HCT116 (cell line): ENCODE measurements around the gene CLEC3B. TPM values are rescaled to one million over a fixed set of nuclear protein-coding genes. Genes with fewer than 3 reads are reported as not detected.

Experiments used
- ATAC-seq: fragments of 200-7000 bp; cut with Tn5 transposase; 2 replicates; pipeline ENCODE4 v1.9.1; 2020; ENCODE audit warnings: mild to moderate bottlenecking, moderate library complexity
- BruUV-seq: library from RNA; stranded (reverse); fragments of 400-500 nt; replicated peaks from 2 replicates; lab custom pipeline; 2021; lab: Mats Ljungman, UMichigan
- CTCF ChIA-PET: fragments of 300-600 bp; sonication (Branson Sonifier 250); formaldehyde crosslinking; loops from one replicate; lab custom pipeline; 2021; ENCODE audit warnings: antibody characterized with exemption; lab: Charles Lee
- POLR2A ChIA-PET: fragments of 300-600, 350-600 bp; sonication (Branson Sonifier 250); formaldehyde crosslinking; loops from one replicate; lab custom pipeline; 2021; ENCODE audit warnings: antibody characterized with exemption; lab: Charles Lee
- RAD21 ChIA-PET, 2 experiments: fragments of 300-600 bp; sonication (Branson Sonifier 250); formaldehyde crosslinking; loops; one replicate each; lab custom pipeline; 2023; ENCODE audit warnings: low total read pairs in 2 of 2; ENCODE audit not compliant: uncharacterized antibody in 2 of 2, unreplicated experiment in 2 of 2, low non-redundant PET in 1 of 2; lab: Charles Lee
- DNase-seq: peaks from one replicate; pipeline ENCODE4 v3.0.0-alpha.2; 2010; ENCODE audit warnings: low read depth, low spot score
- H2AFZ ChIP-seq: fragments of 200-600 bp; shearing (Covaris generic), sonication (generic); 2 replicates; pipeline ENCODE4 v1.6.1; 2017; ENCODE audit warnings: low read depth, mixed run types, mixed read lengths, antibody characterized with exemption, low read length; ENCODE audit not compliant: poor library complexity, severe bottlenecking
- H3K27ac ChIP-seq: 2 replicates; pipeline ENCODE4 v1.5.1; 2012; ENCODE audit warnings: low read depth, low read length
- H3K27me3 ChIP-seq: fragments of 200-600 bp; sonication (generic); 2 replicates; pipeline ENCODE4 v1.6.1; 2016; ENCODE audit warnings: mixed run types, low read length, mixed read lengths; ENCODE audit not compliant: insufficient read depth
- H3K36me3 ChIP-seq, 2 experiments: fragments of 200-500 bp in 1 of 2; fragments of 200-600 bp in 1 of 2; sonication (Bioruptor generic) in 1 of 2; sonication (generic) in 1 of 2; 2 replicates each; pipeline versions ENCODE4 v1.5.1 to v1.6.1; 2014 to 2016; ENCODE audit warnings: low read length in 2 of 2, inconsistent platforms in 1 of 2, mixed read lengths in 1 of 2, mixed run types in 1 of 2; ENCODE audit not compliant: insufficient read depth in 2 of 2, control insufficient read depth in 1 of 2
- H3K4me1 ChIP-seq, 2 experiments: fragments of 200-600 bp in 1 of 2; sonication (generic) in 1 of 2; 2 replicates each; pipeline versions ENCODE4 v1.5.1 to v1.6.1; 2012 to 2017; ENCODE audit warnings: low read length in 2 of 2, inconsistent platforms in 1 of 2, mild to moderate bottlenecking in 1 of 2, mixed read lengths in 1 of 2, mixed run types in 1 of 2, moderate library complexity in 1 of 2; ENCODE audit not compliant: insufficient read depth in 2 of 2, control insufficient read depth in 1 of 2
- H3K4me2 ChIP-seq: fragments of 200-600 bp; sonication (generic); 2 replicates; pipeline ENCODE4 v1.6.1; 2017; ENCODE audit warnings: mixed run types, low read length, mixed read lengths
- H3K4me3 ChIP-seq, 2 experiments: fragments of 200-600 bp in 1 of 2; sonication (generic) in 1 of 2; replicated peaks in 1 of 2; 2 replicates each; pipeline ENCODE4 v1.5.1; 2011 to 2016; ENCODE audit warnings: low read length in 2 of 2, control low read depth in 1 of 2, low read depth in 1 of 2, mild to moderate bottlenecking in 1 of 2, mixed read lengths in 1 of 2, mixed run types in 1 of 2
- H3K79me2 ChIP-seq: fragments of 200-600 bp; sonication (generic); 2 replicates; pipeline ENCODE4 v1.6.1; 2017; ENCODE audit warnings: mild to moderate bottlenecking, mixed run types, low read length, moderate library complexity, mixed read lengths; ENCODE audit not compliant: insufficient read depth
- H3K9ac ChIP-seq: fragments of 200-600 bp; sonication (generic); 2 replicates; pipeline ENCODE4 v1.6.1; 2016; ENCODE audit warnings: low read length, mixed read lengths
- H3K9me2 ChIP-seq: fragments of 200-600 bp; sonication (generic), shearing (Covaris generic); 2 replicates; pipeline ENCODE4 v1.6.1; 2017; ENCODE audit warnings: mixed run types, mild to moderate bottlenecking, moderate library complexity; ENCODE audit not compliant: insufficient read depth
- H3K9me3 ChIP-seq, 2 experiments: fragments of 200-500 bp in 1 of 2; fragments of 200-600 bp in 1 of 2; sonication (Bioruptor generic) in 1 of 2; sonication (generic) in 1 of 2; 2 replicates each; pipeline ENCODE4 v1.6.1; 2014 to 2017; ENCODE audit warnings: low read length in 2 of 2, mixed read lengths in 2 of 2, inconsistent platforms in 1 of 2, low read depth in 1 of 2, mild to moderate bottlenecking in 1 of 2, mixed run types in 1 of 2, moderate library complexity in 1 of 2; ENCODE audit not compliant: control insufficient read depth in 1 of 2, insufficient read depth in 1 of 2
- H4K20me1 ChIP-seq: fragments of 200-600 bp; sonication (generic), shearing (Covaris generic); 2 replicates; pipeline ENCODE4 v1.6.1; 2017; ENCODE audit warnings: mixed run types, mild to moderate bottlenecking, moderate library complexity; ENCODE audit not compliant: insufficient read depth
- ELF1 ChIP-seq: IDR thresholded peaks from 2 replicates; pipeline ENCODE4 v1.6.1; 2012; ENCODE audit warnings: low read depth, borderline replicate concordance
- FOSL1 ChIP-seq: IDR thresholded peaks from 2 replicates; pipeline ENCODE4 v1.6.1; 2012; ENCODE audit warnings: low read depth
- RAD21 ChIP-seq: IDR thresholded peaks from 2 replicates; pipeline ENCODE4 v1.6.1; 2012; ENCODE audit warnings: low read depth, mild to moderate bottlenecking
- intact Hi-C: fragments of 100-400 bp; cut with micrococcal nuclease; formaldehyde crosslinking; loops from 2 replicates; pipeline ENCODE4 v1.10.0; 2022
- total RNA-seq: library from RNA; stranded (reverse); gene quantifications from one replicate; pipeline ENCODE4 v1.2.1, GENCODE V29; 2021; ENCODE audit not compliant: unreplicated experiment
- TF ChIP-seq, protein P1 (sequence below), 3 experiments: fragments of 200-600 bp in 1 of 3; sonication (generic) in 1 of 3; IDR thresholded peaks in 2 of 3; conservative IDR thresholded peaks in 1 of 3; 2 replicates each; pipeline ENCODE4 v1.5.1; 2012 to 2017; ENCODE audit warnings: low read depth in 2 of 3, low read length in 2 of 3, antibody characterized with exemption in 1 of 3, borderline replicate concordance in 1 of 3, control low read depth in 1 of 3, mild to moderate bottlenecking in 1 of 3, mixed read lengths in 1 of 3, mixed run types in 1 of 3, moderate library complexity in 1 of 3; ENCODE audit not compliant: insufficient read depth in 1 of 3

Gene CLEC3B
- total RNA-seq, 1 experiment from 2014 or later, result 0.57 TPM

DNA sequence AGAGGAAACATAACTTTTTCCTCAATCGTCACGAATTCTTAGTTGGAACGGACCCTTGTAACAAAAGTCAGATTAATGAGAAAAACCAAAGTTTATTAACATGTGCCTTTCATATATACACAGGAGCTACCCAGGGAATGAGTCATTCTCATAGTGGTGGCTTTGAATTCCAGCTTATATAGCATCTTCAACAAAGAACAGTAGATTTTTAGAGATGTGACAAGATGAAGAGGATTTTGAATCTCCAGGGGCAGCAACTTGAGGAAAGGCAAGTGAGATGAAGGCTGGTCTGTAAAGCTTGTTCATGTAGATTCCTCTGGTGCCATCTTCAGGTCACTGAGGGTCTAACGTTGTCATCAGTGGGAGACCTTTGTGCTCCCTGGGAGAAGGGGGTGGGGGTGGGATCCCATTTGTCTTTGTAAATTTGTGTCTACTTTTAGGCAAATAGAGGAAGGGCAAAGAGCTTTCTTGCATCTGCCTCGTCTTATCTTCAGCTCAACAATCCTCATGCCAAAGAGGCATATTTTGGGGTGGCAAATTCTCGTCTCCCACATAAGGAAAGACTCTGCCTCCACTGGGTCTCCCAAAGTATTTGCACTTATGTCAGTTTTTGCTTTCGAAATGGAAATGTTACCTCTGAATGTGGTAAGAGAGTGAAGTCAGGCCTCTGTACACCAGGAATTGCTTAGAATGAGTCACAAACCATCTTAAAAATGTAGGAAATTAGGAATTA, 29.5 kb downstream of the CLEC3B start:
- TF ChIP-seq, protein P1, sequence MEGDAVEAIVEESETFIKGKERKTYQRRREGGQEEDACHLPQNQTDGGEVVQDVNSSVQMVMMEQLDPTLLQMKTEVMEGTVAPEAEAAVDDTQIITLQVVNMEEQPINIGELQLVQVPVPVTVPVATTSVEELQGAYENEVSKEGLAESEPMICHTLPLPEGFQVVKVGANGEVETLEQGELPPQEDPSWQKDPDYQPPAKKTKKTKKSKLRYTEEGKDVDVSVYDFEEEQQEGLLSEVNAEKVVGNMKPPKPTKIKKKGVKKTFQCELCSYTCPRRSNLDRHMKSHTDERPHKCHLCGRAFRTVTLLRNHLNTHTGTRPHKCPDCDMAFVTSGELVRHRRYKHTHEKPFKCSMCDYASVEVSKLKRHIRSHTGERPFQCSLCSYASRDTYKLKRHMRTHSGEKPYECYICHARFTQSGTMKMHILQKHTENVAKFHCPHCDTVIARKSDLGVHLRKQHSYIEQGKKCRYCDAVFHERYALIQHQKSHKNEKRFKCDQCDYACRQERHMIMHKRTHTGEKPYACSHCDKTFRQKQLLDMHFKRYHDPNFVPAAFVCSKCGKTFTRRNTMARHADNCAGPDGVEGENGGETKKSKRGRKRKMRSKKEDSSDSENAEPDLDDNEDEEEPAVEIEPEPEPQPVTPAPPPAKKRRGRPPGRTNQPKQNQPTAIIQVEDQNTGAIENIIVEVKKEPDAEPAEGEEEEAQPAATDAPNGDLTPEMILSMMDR (IDR thresholded peaks at IDR 0.05 in 2 of 3, conservative IDR thresholded peaks at IDR 0.05 in 1 of 3; ENCODE audit: borderline replicate concordance in 1 of 3, insufficient read depth in 1 of 3, low read depth in 2 of 3, low read length in 2 of 3), result peak; percentile 6 to 42 (median 35); a peak in 3 of 6 replicates
- TF ChIP-seq RAD21 (peak; percentile 43), FOSL1 (0 out of 2 replicates have a peak, but pooled peaks have one; percentile 7), ELF1 (no peak)
- TF ChIP-seq, all 23 proteins: peak for 3
- H3K27me3 ChIP-seq, result no peaks in the 10 kb centered on the region
- H3K9me3 ChIP-seq, result no peaks in the 10 kb centered on the region
- RAD21 ChIA-PET, result interaction anchor here in 1 of 2 experiments (1.0 kb wide), 1 partner anchor 14 kb away, joined by 3 read pairs; no protein-coding TSS in a partner anchor
- POLR2A ChIA-PET, result interaction anchor here (0.6 to 0.9 kb wide), 4 partner anchors 14 to 145 kb away, joined by 3 to 4 read pairs (median 3); no protein-coding TSS in a partner anchor
- H4K20me1 ChIP-seq, result no peaks in the 10 kb centered on the region
- H3K9ac ChIP-seq, result no peak overlapping the region
- CTCF ChIA-PET, result interaction anchor here (0.7 to 4.3 kb wide), 10 partner anchors 9 to 638 kb away, joined by 3 to 28 read pairs (median 4); no protein-coding TSS in a partner anchor
- intact Hi-C loops, result no loop called here
- no peak overlapping the region for H3K27ac ChIP-seq
- peak; percentile 82 for ATAC-seq
- no peak overlapping the region for H3K4me3 ChIP-seq
- peaks cover 30 to 49% of the 10 kb centered on the region in 2 experiments; a peak in 3 of 4 replicates for H3K4me1 ChIP-seq
- H3K36me3 ChIP-seq, result no peaks in the 10 kb centered on the region
- H2AFZ ChIP-seq, result peak overlapping the region; percentile 63
- DNase-seq, result no peak
- BruUV-seq, result no TSS peak
- no peaks in the 10 kb centered on the region for H3K9me2 ChIP-seq
- peak overlapping the region; percentile 15; the same call in 1 of the 2 replicates for H3K4me2 ChIP-seq
- H3K79me2 ChIP-seq, result no peaks in the 10 kb centered on the region
